Left kidney (tissue), 2 donors: ENCODE results near the gene CRADD. TPM values are rescaled to one million over a fixed set of nuclear protein-coding genes. Genes with fewer than 3 reads are reported as not detected.
"Not testable (repeated sequence)": the region's sequence is repeated elsewhere in the genome, so short reads cannot be mapped to it uniquely, and the experiment has no call there.

Experiments
- DNase-seq: peaks from one replicate; pipeline ENCODE4 v3.0.0-alpha.2; 2013
- polyA plus RNA-seq: library from polyadenylated mRNA; unstranded; fragments of 120-200 nt; gene quantifications from one replicate; pipeline ENCODE4 v1.2.1, GENCODE V29; 2013; ENCODE audit not compliant: insufficient read length

Gene CRADD
- polyA plus RNA-seq, 1 donor = 11.4 TPM

- DNase-seq = no peak
Observed at GRCh38 chr12:93705237-93705636, 28.1 kb downstream of the CRADD start.

GRCh38 chr12:93706387-93706786 lies 29.2 kb downstream of the CRADD start:
- no peak for DNase-seq

- DNase-seq = no peak
Observed at GRCh38 chr12:93706824-93707223, 29.6 kb downstream of the CRADD start.

- no peak for DNase-seq
Observed at GRCh38 chr12:93707836-93708235, 30.7 kb downstream of the CRADD start.

DNA sequence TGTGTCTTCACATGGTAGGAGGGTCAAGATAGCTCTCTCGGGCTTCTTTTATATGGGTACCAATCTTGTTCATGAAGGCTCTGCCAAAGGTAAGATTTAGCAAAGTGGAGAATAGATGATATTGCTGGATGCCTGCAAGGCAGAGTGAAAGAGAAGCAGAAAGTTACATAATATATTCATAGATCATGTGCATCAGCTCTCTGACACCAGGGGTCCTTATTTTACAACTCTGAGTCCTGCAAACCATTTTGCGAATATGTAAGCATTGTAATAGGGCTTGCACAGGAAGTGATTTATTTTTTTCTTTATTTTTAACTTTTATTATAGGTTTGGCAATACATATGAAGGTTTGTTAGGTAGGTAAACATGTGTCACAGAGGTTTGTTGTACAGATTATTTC lies 31.8 kb downstream of the CRADD start:
- no peak for DNase-seq

DNA sequence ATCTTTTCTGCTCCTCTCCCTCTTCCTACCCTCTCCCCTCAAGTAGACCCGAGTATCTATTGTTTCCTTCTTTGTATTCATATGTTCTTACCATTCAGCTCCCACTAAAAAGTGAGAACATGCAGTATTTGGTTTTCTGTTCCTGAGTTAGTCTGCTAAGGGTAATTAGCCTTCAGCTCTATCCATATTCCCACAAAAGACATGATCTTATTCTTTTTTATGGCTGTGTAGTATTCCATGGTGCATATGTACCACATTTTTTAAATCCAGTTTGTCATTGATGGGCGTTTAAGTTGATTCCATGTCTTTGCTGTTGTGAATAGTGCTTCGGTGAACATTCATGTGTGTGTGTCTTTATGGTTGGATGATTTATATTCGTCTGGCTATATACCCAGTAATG lies 32.2 kb downstream of the CRADD start:
- DNase-seq = no peak

DNA sequence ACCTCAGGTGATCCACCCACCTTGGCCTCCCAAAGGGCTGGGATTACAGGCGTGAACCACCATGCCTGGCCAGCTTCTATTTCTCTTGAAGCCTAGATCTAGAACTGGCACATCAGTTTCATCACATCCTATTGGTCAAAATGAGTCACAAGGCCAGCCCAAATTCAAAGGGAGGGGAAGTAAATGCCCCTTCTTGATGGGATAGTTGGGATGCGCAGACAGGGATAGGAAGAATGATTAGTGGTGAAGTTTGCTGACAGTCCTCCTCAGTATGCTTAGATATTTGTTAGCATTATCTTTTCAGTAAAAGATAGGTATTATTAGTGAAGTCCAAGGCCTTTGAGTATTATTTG lies 33.4 kb downstream of the CRADD start:
- DNase-seq = no peak

DNA sequence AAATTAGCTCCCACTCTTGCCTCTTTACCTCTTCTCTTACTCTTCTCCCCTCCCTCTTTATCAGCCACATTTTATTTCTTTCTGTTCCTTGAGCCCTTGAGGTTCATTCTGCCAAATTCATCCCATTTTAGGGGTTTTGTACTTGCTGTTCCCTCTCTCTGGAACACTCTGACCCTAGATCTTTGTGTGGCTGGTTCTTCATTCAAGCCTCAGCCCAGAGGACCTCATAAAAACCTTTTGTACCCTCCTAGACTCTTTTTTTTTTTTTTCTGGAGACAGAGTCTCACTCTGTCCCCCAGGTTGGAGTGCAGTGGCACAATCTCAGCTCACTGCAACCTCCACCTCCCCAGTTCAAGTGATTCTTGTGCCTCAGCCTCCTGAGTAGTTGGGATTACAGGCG lies 34.3 kb downstream of the CRADD start:
- not testable (repeated sequence) for DNase-seq

DNA sequence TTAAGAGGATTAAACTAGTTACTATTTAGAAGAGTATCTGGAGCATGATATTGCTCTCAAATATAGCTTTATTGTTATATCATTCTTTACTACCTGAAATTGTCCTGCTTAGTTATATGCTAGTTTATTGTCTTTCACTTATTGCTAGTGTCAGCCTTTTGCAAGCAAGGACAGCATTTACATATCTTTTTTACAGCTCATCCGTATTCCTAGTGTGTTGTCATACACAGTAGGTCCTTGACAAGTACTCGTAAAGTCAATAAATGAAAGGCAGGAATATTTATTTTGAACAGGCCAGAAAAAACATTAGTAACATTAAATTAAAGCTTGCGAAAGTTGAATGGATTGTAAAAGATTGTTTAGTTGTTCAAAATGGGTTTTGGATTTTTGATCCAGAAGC lies 35.0 kb downstream of the CRADD start:
- no peak for DNase-seq

DNA sequence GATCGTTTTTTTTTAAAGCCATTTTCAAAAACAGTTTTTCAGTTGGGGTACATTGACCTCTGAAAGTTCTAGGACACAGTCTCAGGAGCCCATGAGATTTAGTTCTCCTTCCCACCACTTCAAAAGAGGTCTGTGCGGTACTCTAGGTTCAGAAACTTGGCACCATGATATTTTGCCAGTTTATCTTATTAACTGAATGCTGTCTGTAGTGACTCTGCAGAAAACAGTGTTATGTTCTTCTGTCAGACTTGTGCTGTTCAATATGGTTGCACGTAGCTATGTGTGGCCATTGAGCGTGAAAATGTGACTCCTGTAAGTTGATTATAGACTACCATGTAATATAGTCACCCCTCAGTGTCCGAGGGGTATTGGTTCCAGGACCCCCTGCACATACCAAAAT lies 35.9 kb downstream of the CRADD start:
- no peak for DNase-seq

DNA sequence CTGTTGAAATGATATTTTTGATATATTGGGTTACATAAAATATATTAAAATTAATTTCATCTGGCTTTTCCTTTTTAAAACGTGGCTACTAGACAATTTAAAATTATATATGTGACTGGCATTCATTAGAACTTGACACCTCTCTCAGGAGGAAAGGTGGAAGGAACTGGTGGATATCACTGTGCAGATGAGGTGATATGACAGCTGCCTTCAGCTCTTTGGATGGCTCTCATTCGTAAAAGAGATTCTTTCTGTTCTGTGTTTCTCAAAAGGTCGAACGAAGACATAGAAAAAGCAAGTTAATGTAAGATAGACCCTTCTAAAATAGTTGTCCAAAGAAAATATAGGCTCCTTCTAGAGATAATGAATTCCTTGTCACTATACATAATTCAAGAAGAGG lies 36.6 kb downstream of the CRADD start:
- no peak for DNase-seq

GRCh38 chr12:93714382-93714781 lies 37.2 kb downstream of the CRADD start:
- DNase-seq = peak; percentile 37

DNA sequence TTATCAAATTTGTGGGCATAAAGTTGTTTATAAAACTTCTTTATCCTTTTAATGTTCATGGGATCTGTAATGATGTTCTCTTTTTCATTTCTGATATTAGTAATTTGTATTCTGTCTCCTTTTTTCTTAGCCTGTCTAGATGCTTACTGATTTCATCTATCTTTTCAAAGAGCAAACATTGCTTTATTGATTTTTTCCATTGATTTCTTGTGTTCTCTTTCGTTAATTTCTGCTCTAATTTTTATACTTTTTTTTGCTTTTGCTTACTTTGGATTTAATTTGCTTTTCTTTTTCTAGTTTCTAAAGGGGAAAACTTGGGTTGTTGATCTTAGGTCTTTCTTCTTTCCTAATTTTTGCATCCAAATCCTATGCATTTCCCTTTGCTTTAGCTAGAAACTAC lies 42.5 kb downstream of the CRADD start:
- DNase-seq = no peak

DNA sequence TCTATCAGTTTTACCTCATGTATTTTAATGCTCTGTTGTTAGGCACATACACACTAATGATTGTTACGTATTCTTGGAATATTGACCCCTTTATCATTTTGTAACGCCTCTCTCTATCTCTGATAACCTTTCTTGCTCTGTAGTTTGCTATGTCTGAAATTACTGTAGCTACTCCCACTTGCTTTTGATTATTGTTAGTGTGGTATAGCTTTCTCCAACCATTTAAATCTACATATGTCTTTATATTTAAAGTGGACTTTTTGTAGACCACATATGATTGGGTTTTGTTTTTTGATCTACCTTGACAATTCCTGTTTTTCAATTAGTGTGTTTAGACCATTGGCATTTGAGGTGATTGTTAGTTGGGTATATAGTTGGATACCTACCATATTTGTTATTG lies 43.4 kb downstream of the CRADD start:
- DNase-seq = no peak

DNA sequence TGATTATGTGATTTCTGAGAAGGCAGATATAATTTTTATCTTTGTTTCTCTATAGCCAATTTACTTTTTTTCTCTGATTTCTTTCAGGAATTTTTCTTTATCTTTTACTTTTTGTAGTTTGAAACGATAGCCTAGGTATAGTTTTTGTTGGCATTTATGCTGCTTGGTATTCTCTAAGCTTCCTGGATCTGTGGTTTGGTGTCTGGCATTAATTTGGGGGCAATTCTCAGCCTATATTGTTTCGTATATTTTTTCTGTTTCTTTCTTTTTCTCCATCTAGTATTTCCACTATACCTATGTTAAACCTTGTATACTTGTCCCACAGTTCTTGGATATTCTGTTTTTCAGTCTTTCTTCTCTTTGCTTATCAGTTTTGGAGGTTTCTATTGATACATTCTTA lies 45.0 kb downstream of the CRADD start:
- DNase-seq = no peak

- no peak for DNase-seq
Observed at GRCh38 chr12:93722835-93723567, 45.8 kb downstream of the CRADD start.

DNA sequence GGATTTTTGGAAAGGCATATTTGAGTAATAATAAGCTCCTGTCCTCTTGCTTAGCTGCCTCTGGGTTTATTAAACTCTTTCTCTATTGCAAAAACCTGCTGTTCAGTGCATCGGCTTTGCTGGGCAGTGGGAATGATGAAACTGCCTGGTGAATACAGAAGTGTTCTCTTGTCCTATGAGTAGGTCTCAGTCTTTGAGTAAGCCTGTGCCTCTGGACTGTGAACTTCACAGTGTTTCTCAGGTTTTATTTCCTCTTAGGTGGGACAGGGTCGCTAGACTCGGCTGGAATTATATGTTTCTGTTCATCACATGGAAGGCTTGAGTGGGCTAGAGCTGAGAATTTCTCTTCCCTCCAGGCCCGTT lies 46.4 kb downstream of the CRADD start:
- DNase-seq = no peak

DNA sequence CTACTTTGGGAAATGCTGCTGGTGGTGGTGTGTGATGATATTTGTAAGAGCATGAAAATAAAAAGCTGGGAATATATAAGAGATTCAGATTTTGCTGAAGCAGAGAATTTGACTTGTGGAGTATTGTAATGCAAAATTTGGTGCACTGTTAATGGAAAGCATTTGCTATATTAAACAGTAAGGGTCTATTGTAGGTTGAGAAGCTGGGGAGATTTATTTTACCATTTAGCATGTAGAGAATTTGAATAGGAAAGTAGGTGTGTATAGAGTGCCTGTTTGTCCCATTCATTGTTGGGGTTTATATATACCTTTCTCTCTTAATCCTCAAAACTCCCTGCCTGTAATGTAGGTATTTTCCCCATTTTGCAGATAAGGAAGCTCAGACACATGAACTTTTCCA lies 48.4 kb downstream of the CRADD start:
- DNase-seq = no peak

DNA sequence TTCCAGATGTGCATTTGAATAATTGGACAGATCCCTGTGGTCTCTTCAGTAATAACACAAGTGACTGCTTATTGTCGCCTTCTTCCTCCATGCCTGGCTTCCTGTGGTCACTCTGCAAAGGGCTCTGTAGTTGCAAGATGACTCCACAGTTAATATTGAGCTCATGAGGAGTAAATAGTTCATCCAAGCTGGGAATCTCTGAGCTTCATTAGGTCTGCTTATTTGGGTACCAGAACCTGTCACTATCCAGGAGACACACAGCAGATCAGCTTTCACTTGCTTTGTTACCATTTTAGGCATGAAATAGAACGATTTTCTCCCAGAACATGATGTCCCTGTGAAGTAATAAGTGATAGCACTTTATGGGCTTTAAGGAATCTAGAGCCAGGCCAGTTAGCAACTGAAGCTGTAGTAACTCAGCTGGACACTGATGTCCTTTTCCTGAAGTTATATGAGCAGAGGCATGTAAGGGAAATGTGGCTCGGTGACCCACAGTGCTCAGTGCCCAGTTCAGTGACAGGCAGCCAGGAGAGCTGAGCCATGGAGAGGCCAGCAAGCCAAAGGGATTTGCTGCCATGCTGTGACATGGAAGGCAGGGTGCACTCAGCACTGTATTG lies 50.1 kb downstream of the CRADD start:
- no peak for DNase-seq

- DNase-seq = no peak
Observed at GRCh38 chr12:93727911-93728310, 50.7 kb downstream of the CRADD start.

DNA sequence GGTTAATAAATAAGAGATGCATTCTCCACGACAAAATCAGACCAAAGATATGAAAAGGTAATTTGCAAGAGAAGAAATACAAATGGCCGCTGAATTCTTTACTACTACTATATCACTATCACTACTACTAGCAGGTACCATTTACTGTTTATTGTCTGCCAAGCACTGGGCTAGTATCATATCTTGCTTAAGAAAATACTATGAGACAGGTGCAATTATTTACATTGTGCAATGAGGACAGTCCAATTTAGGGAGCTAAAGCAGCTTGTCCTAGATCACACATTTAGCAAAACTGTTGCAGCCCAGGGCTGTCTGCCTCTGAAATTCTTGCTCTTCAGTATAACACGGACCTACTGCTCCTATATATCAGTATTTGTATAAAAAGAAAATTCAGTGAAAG lies 52.8 kb downstream of the CRADD start:
- no peak for DNase-seq

- DNase-seq = no peak
Observed at GRCh38 chr12:93733358-93733757, 56.2 kb downstream of the CRADD start.

DNA sequence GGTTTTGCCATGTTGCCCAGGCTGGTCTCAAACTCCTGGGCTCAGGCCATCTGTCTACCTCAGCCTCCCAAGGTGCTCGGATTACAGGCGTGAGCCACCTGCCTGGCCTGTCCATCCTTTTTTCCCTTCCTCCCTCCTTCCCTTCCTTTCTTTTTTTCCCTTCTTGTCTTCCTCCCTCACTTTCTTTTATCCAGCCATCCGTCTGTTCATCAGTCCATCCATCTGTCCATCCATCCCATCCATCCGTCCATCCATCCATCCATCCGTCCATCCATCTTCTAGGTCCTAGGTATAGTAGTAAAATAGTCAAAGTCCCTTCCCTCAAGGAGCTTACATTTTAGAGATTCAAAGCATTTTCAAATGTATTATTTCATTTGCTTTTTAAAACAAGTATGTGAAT lies 56.8 kb downstream of the CRADD start:
- DNase-seq = no peak

DNA sequence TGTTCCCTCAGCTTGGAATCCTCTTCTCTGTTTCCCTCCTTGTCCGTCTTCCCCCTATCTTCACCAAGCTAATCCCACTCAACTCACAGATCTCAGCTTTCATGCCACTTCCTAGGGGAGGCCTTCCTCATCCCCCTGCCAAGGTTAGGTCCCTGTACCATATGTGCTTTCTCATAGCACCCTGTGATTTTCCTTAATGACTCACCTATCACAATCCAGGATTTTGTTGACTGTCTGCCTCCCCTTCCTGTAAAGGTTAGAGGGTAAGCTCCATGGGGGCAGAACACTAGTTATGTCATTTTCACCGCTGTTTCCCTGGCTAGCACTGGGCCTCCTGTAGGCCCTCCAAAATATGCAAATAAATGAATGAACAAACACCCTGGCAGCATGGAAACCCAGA lies 57.6 kb downstream of the CRADD start:
- DNase-seq = no peak
